NCI-H748 (cell line): ENCODE data around the gene APOD.

Experiments used
- DNase-seq: peaks from one replicate; lab custom pipeline; 2025; ENCODE audit not compliant: unreplicated experiment; lab: John Stamatoyannopoulos, UW

The APOD gene

DNA sequence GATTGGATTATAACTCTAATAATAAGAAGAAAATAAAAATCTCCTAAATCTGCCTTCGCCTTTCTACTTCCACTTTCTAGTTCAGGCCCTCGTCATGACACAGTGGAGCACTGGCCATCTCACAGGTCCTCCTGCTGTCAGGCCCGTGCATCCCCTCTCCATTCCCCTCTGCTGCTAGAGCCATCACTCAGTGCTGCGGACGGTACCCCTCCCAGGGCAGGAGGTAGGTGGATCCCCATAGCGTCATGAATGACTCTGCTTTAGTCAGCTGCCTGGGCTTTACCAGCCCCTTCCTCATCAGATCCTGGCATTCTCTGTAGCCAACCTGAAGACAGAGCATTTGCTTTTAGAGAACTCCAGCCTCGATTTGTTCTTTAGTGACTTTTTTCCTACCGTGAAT lies 28.6 kb downstream of the APOD start:
- no peak for DNase-seq

DNA sequence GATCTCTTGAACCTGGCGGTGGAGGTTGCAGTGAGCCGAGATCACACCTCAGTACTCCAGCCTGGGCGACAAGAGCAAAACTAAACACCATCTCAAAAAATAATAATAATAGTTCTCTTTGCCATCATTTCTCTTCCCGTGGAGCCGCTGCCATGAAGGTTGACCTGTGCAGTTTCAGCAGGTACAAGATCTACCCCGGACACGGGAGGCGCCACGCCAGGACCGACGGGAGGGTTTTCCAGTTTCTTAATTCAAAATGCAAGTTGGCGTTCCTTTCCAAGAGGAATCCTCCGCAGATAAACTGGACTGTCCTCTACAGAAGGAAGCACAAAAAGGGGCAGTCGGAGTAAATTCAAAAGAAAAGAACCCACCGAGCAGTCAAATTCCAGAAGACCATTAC lies 29.3 kb downstream of the APOD start:
- no peak for DNase-seq

GRCh38 chr3:195553268-195553667 lies 30.5 kb downstream of the APOD start:
- no peak for DNase-seq

- no peak for DNase-seq
Measured at GRCh38 chr3:195551381-195551978, 32.3 kb downstream of the APOD start.

- DNase-seq, result no peak
Measured at GRCh38 chr3:195550723-195551122, 33.0 kb downstream of the APOD start.

- DNase-seq, result no peak
Measured at GRCh38 chr3:195549931-195550519, 33.7 kb downstream of the APOD start.

DNA sequence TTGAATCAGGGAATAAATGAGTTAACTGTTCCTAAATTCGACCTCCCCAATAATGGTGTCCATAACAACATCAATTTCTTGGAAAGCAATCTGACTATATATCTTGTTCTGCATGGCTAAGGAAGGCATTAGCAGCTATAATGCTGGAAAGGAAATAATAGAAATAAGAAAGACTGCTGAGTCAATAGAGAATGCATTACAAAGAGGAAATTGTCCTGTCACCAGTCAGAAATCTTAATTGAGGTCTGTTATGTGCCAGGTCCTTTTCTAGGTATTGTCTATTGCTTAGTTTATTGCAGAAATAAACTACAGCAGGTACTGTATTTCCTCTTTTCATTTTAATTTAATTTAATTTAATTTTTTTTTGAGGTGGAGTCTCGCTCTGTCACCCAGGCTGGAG lies 34.8 kb downstream of the APOD start:
- no peak for DNase-seq

- DNase-seq, result no peak
Measured at GRCh38 chr3:195548501-195548900, 35.2 kb downstream of the APOD start.

DNA sequence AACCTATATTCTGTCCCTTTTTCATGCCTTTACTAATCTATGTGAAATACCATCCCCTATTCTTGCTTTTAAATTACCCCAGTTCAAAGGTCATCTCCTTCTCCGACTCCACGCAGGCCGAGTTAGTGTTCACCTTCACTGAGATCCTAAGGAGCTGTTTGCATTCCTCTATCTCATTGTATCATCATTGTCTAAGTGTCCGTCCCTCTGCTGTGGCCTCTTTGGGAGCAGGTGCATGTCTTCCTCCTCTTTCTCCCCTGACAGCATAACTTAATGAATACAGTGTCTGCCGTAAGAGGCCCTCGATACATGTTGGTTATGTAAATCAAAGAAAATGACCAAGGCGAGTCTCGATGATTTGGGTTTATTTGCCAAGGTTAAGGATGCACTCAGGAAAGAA lies 35.7 kb downstream of the APOD start:
- no peak for DNase-seq

DNA sequence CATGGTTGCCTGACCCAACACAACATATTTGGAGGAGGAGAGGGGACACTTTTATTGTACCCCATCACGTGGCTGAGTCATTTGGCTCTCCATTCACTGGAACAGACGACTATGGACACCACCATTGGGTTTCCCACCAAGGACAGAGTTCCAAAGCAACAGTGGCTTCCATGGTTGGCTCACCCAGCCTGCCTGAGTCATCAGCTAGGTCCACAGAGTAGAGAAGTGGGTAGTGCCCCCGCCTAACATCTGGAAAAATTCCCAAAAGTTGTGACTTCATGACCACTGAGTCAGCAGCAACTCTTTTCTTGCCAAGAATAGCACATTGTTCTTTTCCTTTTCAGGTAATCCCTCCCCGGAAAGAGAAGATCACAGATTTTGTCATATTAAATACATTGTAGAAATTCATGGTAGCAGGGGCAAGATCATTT lies 37.6 kb downstream of the APOD start:
- DNase-seq, result no peak

DNA sequence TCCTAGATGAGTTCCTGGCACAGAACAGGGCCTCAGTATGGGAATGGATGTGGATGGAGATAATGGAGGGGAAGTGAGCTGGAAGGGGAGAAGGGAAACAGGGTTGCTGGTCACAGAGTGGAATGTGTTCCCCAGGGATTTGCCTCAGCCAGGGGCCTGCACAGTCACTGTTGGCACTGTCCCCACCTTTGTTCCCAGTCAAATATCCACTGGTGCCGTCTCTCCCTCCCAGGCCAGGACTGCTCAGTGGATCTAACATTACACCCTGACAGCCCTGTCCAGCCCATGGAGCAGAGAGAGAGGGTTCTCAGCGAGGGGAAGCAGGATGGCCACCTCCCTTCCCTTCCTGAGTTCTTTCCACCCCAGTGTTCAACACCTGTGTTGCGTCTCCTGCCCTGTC lies 39.1 kb downstream of the APOD start:
- no peak for DNase-seq

- no peak for DNase-seq
Measured at GRCh38 chr3:195544230-195544536, 39.6 kb downstream of the APOD start.

DNA sequence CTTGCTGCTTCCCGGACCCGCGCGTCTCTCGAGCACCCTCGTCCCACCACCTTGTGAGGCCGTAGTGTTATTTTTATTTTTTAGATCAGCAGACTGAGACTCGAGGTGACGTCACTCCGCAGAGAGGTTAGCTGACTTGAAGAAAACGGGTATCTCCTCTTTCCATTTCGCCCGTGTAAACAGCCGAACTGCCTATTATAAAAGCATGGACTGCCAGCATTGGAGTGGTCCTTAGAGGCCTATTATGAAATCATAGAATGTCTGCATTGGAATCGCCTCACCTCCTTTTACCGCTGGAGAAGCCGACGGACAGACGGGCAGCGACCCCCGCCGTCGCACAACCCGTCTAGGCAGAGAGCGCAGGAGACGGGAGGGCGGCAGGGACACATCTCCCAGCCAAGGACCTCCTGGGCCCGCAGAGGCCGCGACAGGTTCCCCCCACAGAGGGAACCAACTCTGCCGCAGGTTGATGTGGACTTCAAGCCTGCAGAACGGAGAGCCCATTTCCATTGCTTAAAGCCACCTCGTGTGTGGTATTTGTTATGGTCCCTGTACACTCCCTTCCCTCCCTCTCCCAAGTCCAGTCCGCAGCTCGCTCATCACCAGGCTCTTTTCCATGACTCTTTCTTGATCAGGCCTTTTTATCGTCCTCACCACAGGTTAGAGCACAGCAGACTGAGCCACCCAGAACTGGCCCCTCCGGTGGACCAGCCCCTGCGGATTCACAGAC lies 40.1 kb downstream of the APOD start:
- no peak for DNase-seq

DNA sequence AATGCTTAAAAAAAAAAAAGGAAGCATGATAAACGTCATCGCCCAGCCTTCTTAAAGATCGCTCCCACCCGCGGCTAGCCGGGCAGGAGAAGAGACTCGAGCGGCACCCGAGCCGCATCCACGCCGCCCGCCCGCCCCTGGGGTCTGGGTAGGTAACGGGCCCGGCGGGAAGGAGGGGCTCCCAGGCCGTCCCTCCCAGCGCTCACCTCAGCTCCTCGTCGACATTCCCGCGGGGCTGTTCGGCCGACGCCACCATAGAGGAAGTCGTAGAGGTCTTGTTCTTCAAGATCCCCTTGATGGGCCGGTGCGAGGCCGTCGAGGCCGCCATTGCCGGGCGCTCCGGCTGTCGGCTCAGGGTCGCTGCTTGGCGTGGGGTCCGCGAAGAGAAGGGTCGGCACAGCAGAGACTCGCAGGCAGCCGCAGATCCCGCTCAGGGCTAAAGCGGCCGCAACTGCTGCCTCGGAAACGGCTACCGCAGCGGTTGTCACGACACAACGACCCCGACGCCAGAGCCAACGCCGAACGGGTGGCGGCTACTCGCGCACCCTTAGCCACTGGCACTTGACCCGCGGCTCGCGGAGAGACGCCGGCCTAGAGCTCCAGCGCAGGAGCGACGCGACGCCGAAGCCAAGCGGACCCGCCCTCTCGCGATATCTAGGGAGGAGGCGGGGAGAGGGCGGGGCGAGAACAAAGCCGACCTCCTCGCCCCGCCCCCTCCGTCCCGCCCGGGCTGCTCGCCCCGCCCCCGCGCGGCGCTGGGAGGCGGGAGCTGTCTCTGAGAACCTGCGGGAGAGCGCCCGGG lies 40.8 kb downstream of the APOD start, which contains the start of gene PPP1R2:
Gene PPP1R2 (minus strand): TSS at position 628 of the 802 bp plus-strand sequence. CDS start 300 bp downstream, at position 328.
- peak; percentile 86 for DNase-seq

- peak; percentile 14 for DNase-seq
Measured at GRCh38 chr3:195542316-195542697, 41.4 kb downstream of the APOD start.

DNA sequence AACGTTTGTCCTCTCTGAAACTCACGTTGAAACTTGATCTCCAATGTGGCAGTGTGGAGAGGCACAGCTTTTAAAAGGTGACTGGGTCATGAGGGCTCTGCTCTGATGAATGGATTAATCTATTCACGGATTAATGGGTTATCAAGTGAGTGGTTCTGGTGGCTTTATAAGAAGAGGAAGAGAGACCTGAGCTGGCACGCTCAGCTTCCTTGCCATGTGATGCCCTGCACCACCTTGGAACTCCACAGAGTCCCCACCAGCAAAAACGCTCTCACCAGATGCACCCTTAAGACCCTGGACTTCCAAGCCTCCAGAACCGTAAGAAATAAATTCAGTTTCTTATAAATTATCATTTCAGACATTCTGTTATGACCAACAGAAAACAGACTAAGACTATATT lies 43.2 kb downstream of the APOD start:
- DNase-seq, result no peak

- no peak for DNase-seq
Measured at GRCh38 chr3:195540027-195540426, 43.7 kb downstream of the APOD start.

DNA sequence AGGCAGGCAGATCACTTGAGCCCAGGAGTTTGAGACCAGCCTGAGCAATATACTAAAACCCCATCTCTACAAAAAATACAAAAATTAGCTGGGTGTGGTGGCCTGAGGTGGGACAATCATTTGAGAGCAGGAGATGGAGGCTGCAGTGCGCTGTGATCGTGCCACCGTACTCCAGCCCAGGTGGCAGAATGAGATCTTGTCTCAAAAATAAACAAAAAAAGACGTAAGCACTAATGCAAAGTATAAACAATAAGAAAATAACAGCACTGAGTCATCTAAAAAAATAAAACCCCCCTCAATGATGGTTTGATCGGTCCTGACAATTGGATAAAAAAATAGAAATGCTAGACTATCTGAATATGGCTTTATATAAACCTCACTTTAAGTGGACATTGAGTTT lies 44.3 kb downstream of the APOD start:
- DNase-seq, result no peak

DNA sequence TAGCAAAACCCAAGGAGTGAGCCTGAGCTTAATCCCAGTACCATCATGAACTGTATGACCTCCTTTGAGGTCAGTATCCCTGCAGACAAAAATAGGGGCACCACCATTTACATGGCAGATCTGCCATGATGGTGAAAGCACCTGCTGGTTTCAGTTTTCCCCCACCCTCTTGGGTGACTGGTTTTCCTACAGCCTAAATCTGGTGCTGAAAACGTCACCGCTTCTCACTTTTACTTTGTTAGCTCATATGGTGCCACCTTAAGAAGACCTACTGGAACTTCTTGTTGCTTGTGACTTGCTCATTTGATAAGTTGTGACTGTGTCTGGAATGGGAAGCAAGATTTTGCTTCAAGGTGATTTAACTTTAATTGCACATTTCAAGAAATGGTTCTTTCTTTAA lies 45.7 kb downstream of the APOD start:
- DNase-seq, result no peak

GRCh38 chr3:195535293-195535692 lies 48.4 kb downstream of the APOD start:
- DNase-seq, result no peak

- DNase-seq, result no peak
Measured at GRCh38 chr3:195532834-195533233, 50.9 kb downstream of the APOD start.

GRCh38 chr3:195532345-195532744 lies 51.4 kb downstream of the APOD start:
- DNase-seq, result no peak
